BE2C (cell line): Measurements from ENCODE around the gene CSF2RB.

Experiments
- DNase-seq: peaks from one replicate; pipeline ENCODE4 v3.0.0-alpha.2; 2020
- H3K27me3 ChIP-seq: fragments of 250-450 bp; sonication (Bioruptor Pico); 2 replicates; pipeline ENCODE4 v1.5.1; 2020; ENCODE audit warnings: mild to moderate bottlenecking
- H3K36me3 ChIP-seq: fragments of 250-450 bp; sonication (Bioruptor Pico); 2 replicates; pipeline ENCODE4 v1.5.1; 2020; ENCODE audit warnings: mild to moderate bottlenecking
- H3K4me1 ChIP-seq: fragments of 250-450 bp; sonication (Bioruptor Pico); 2 replicates; pipeline ENCODE4 v1.5.1; 2020
- H3K4me3 ChIP-seq: 2 replicates; pipeline ENCODE4 v1.5.1; 2011; ENCODE audit warnings: low read depth, low read length
- H3K9me3 ChIP-seq: fragments of 250-450 bp; sonication (Bioruptor Pico); 2 replicates; pipeline ENCODE4 v1.5.1; 2020
- CTCF ChIP-seq: IDR thresholded peaks from 2 replicates; pipeline ENCODE4 v1.5.1; 2012; ENCODE audit warnings: mild to moderate bottlenecking, low read depth, low read length

CSF2RB gene

GRCh38 chr22:36937319-36938027 lies 24.0 kb downstream of the CSF2RB start:
- Histone ChIP-seq H3K4me1 (no peaks in the 10 kb centered on the region), H3K4me3 (no peak overlapping the region), H3K9me3 (no peaks in the 10 kb centered on the region), H3K36me3 (no peaks in the 10 kb centered on the region), H3K27me3 (peaks cover under 1% of the 10 kb centered on the region; the same call in 1 of the 2 replicates)
- DNase-seq: no peak
- no peak for TF ChIP-seq CTCF

- Histone ChIP-seq H3K4me1 (no peaks in the 10 kb centered on the region), H3K9me3 (no peaks in the 10 kb centered on the region), H3K36me3 (no peaks in the 10 kb centered on the region), H3K27me3 (peaks cover 3% of the 10 kb centered on the region; the same call in 1 of the 2 replicates), H3K4me3 (no peak overlapping the region)
- DNase-seq: no peak
- TF ChIP-seq CTCF: no peak
Measured at GRCh38 chr22:36938028-36938425, 24.6 kb downstream of the CSF2RB start.

GRCh38 chr22:36938886-36939285 lies 25.5 kb downstream of the CSF2RB start:
- no peak for TF ChIP-seq CTCF
- DNase-seq: no peak
- no peaks in the 10 kb centered on the region for H3K9me3 ChIP-seq
- H3K4me1 ChIP-seq: no peaks in the 10 kb centered on the region
- no peaks in the 10 kb centered on the region for H3K36me3 ChIP-seq
- H3K27me3 ChIP-seq: peaks cover 3% of the 10 kb centered on the region; the same call in 1 of the 2 replicates
- H3K4me3 ChIP-seq: no peak overlapping the region

- Histone ChIP-seq H3K36me3 (no peaks in the 10 kb centered on the region), H3K4me3 (no peak overlapping the region), H3K4me1 (no peaks in the 10 kb centered on the region), H3K9me3 (no peaks in the 10 kb centered on the region), H3K27me3 (peaks cover 3% of the 10 kb centered on the region; the same call in 1 of the 2 replicates)
- TF ChIP-seq CTCF: no peak
- no peak for DNase-seq
Measured at GRCh38 chr22:36940676-36941075, 27.2 kb downstream of the CSF2RB start.

GRCh38 chr22:36942556-36942955 lies 29.1 kb downstream of the CSF2RB start:
- no peak for TF ChIP-seq CTCF

GRCh38 chr22:36946421-36947158 lies 33.2 kb downstream of the CSF2RB start:
- no peak for TF ChIP-seq CTCF
- H3K27me3 ChIP-seq: peaks cover 3% of the 10 kb centered on the region
- no peaks in the 10 kb centered on the region for H3K4me1 ChIP-seq
- DNase-seq: no peak
- no peak overlapping the region for H3K4me3 ChIP-seq
- H3K36me3 ChIP-seq: no peaks in the 10 kb centered on the region
- H3K9me3 ChIP-seq: no peaks in the 10 kb centered on the region

More at GRCh38 chr22:36942556-36942955, 29.1 kb downstream of the CSF2RB start:
- Histone ChIP-seq H3K9me3 (no peaks in the 10 kb centered on the region), H3K27me3 (peaks cover 3% of the 10 kb centered on the region; the same call in 1 of the 2 replicates), H3K4me1 (no peaks in the 10 kb centered on the region), H3K36me3 (no peaks in the 10 kb centered on the region), H3K4me3 (no peak overlapping the region)
- DNase-seq: no peak
